Brain microvascular endothelial cell (primary cell): ENCODE data around the gene GRIK1.

ENCODE experiments used
- DNase-seq: peaks from one replicate; pipeline ENCODE4 v3.0.0-alpha.2; 2020
- H3K27ac ChIP-seq: fragments of 250-450 bp; sonication (Bioruptor Pico); 2 replicates; pipeline ENCODE4 v1.5.1; 2020; ENCODE audit warnings: mild to moderate bottlenecking, moderate library complexity
- H3K27me3 ChIP-seq: fragments of 250-450 bp; sonication (Bioruptor Pico); replicated peaks from 2 replicates; pipeline ENCODE4 v1.5.1; 2020; ENCODE audit warnings: mild to moderate bottlenecking
- H3K36me3 ChIP-seq: fragments of 250-450 bp; sonication (Bioruptor Pico); replicated peaks from 2 replicates; pipeline ENCODE4 v1.5.1; 2020; ENCODE audit warnings: mild to moderate bottlenecking
- H3K4me3 ChIP-seq: 2 replicates; pipeline ENCODE4 v1.5.1; 2011; ENCODE audit warnings: low read depth, mild to moderate bottlenecking, control low read depth, low read length, moderate library complexity
- in situ Hi-C: cut with HindIII; loops from 2 replicates; pipeline ENCODE4 v1.10.0; 2017; ENCODE audit warnings: low sequenced_read_pairs, low pct_ligation_motif_present
- TF ChIP-seq, protein P1 (sequence below): IDR thresholded peaks from 2 replicates; pipeline ENCODE4 v1.5.1; 2011; ENCODE audit warnings: low read depth, mild to moderate bottlenecking, moderate library complexity, low read length, control low read depth, inconsistent platforms; ENCODE audit errors: missing control alignments

GRIK1 gene

DNA sequence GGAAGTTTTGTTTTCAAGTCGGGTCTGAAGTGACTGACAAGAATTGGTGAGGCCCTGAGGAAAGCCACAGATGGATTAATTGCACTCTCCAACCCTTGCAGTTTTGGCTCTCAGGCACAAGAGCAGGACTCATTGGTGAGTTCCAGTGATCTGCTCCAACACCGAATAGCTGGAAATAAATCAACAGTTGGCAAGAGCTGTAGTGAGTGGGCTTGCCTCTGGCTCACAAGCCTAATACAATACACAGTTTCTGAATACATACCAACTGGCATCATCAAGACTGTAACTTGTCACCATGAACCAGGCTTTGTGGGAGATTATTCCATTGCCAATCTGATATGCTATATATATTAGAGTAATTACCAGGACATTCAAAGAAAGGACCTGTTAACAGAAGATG, 131.6 kb downstream of the GRIK1 start:
- Histone ChIP-seq H3K36me3 (no peaks in the 10 kb centered on the region), H3K27ac (no peak overlapping the region), H3K27me3 (no peaks in the 10 kb centered on the region), H3K4me3 (no peak overlapping the region)
- no peak for DNase-seq
- TF ChIP-seq, protein P1, sequence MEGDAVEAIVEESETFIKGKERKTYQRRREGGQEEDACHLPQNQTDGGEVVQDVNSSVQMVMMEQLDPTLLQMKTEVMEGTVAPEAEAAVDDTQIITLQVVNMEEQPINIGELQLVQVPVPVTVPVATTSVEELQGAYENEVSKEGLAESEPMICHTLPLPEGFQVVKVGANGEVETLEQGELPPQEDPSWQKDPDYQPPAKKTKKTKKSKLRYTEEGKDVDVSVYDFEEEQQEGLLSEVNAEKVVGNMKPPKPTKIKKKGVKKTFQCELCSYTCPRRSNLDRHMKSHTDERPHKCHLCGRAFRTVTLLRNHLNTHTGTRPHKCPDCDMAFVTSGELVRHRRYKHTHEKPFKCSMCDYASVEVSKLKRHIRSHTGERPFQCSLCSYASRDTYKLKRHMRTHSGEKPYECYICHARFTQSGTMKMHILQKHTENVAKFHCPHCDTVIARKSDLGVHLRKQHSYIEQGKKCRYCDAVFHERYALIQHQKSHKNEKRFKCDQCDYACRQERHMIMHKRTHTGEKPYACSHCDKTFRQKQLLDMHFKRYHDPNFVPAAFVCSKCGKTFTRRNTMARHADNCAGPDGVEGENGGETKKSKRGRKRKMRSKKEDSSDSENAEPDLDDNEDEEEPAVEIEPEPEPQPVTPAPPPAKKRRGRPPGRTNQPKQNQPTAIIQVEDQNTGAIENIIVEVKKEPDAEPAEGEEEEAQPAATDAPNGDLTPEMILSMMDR, result no peak
- in situ Hi-C loops, result no loop called here

DNA sequence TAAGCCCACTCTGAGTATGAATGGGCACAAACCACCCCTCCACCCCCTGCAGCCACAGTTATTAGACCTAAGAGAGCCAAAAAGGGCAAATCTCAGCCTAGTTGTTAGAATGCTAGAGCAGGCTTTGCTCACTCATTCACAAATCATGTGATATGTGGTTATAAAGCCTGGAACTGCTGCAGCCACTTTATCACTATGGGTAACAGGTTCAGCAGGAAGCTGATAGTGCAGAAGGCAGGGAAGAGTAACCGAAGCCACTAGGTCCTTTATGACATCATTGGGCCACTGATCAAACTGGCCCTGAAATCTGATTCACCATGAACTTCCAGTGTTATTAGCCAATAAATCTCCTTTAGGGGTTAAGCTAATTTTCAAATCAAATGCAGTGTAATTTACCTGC, 134.7 kb downstream of the GRIK1 start:
- Histone ChIP-seq H3K27me3 (no peaks in the 10 kb centered on the region), H3K4me3 (no peak overlapping the region), H3K36me3 (no peaks in the 10 kb centered on the region), H3K27ac (no peak overlapping the region)
- TF ChIP-seq, protein P1, result no peak
- in situ Hi-C loops, result no loop called here
- DNase-seq, result peak; percentile 3

DNA sequence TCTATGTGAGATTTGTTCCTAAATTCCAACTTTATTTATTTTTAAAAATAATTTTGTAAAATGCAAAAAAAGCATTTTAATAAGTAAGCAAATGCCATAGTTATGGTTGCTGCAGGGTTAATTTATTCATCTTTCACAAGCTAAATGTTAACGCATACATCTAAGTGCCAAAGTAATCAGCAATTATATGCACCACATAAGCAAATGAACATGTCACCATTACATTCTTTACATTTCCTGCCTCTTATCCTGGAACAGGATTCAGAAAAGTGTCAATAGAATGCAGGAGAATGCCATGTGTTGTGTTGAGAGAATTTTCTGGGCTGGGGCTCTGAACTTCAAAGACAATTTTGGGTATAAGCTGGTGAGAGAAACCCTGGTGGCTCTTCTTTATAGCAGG, 136.6 kb downstream of the GRIK1 start:
- Histone ChIP-seq H3K27me3 (no peaks in the 10 kb centered on the region), H3K27ac (no peak overlapping the region), H3K36me3 (no peaks in the 10 kb centered on the region), H3K4me3 (no peak overlapping the region)
- TF ChIP-seq, protein P1, result no peak
- in situ Hi-C loops, result no loop called here
- DNase-seq, result no peak

DNA sequence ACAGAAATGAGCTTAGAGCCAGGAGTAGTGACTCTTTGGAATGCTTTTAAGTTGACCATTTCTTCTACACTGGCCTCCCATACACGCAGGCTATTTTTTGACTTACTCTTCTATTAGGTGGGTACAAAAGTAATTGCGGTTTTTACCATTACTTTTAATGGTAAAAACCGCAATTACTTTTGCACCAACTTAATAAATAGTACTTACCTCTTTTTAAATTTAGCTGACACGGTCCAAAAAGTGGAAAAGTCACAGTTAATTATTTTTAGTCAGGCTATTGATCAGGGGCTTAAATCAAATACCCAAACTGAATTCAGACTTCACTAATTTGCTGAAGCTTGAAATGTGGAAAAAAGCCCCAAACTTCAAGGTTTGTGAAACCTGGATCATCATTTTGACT, 138.7 kb downstream of the GRIK1 start:
- DNase-seq, result no peak

DNA sequence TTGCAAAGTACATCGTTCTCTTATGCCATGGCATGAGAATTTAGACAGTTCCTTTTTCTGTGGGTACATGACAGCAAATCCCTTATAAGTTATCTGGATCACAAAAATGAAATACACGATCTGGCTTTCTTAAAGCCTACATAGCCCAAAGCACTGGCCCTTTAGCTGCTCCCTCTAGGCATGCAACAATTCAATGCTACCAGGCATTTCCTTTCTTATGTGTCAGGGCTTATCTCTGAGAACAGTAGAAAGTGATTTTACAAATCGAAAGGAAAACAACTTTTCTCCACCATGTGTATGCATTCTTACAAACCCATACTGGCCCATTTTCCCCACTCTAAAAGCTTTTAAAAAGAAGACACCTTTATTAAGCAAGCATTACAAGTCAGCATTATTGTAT, 139.7 kb downstream of the GRIK1 start:
- Histone ChIP-seq H3K4me3 (no peak overlapping the region), H3K27me3 (no peaks in the 10 kb centered on the region), H3K36me3 (no peaks in the 10 kb centered on the region), H3K27ac (no peak overlapping the region)
- in situ Hi-C loops, result no loop called here
- TF ChIP-seq, protein P1, result no peak
- no peak for DNase-seq

More for the DNA sequence above, 138.7 kb downstream of the GRIK1 start:
- Histone ChIP-seq H3K36me3 (no peaks in the 10 kb centered on the region), H3K27me3 (no peaks in the 10 kb centered on the region), H3K27ac (no peak overlapping the region), H3K4me3 (no peak overlapping the region)
- TF ChIP-seq, protein P1, result no peak
- in situ Hi-C loops, result no loop called here

DNA sequence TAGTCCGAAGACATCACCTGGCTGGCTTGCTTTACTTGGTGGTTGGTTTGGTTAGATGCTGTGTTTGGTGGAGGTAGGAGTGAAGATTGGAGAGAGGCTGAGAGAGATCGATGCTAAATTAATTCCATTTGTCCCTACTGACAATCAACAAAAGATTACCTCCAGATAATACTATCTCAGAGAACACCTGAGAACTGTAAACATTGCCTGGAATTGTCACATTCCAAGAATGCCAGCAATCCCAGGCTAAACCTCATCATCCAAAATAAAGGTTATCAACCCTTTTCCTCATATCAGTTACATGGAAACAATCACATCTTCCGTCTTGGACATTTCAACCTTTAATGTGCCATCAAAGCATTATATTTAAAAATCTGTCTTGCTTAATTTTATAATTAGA, 141.0 kb downstream of the GRIK1 start:
- Histone ChIP-seq H3K36me3 (no peaks in the 10 kb centered on the region), H3K27me3 (no peaks in the 10 kb centered on the region), H3K4me3 (no peak overlapping the region), H3K27ac (no peak overlapping the region)
- in situ Hi-C loops, result no loop called here
- TF ChIP-seq, protein P1, result no peak
- DNase-seq, result no peak
